Fibroblast of lung (primary cell): ENCODE results near the gene DDO. TPM values are rescaled to one million over a fixed set of nuclear protein-coding genes. Genes with fewer than 3 reads are reported as not detected.

Source experiments
- DNase-seq, 2 donors: peaks; one replicate each; pipeline versions ENCODE4 v3.0.0 to v3.0.0-alpha.2; 2010; ENCODE audit warnings: low read depth in 2 of 2
- H2AFZ ChIP-seq: 2 replicates; pipeline ENCODE4 v1.5.1; 2012; ENCODE audit warnings: low read length, control low read depth, inconsistent platforms
- H3K27ac ChIP-seq: 2 replicates; pipeline ENCODE4 v1.5.1; 2011; ENCODE audit warnings: low read length, control low read depth; ENCODE audit not compliant: insufficient read depth
- H3K27me3 ChIP-seq: 2 replicates; pipeline ENCODE4 v1.5.1; 2011; ENCODE audit warnings: mild to moderate bottlenecking, low read length; ENCODE audit not compliant: control insufficient read depth, insufficient read depth
- H3K36me3 ChIP-seq: 2 replicates; pipeline ENCODE4 v1.5.1; 2011; ENCODE audit warnings: low read length; ENCODE audit not compliant: control insufficient read depth, insufficient read depth
- H3K4me1 ChIP-seq: 2 replicates; pipeline ENCODE4 v1.5.1; 2011; ENCODE audit warnings: low read length; ENCODE audit not compliant: control insufficient read depth, insufficient read depth; ENCODE audit errors: extremely low read depth
- H3K4me2 ChIP-seq: 2 replicates; pipeline ENCODE4 v1.5.1; 2011; ENCODE audit warnings: low read length, control low read depth; ENCODE audit not compliant: insufficient read depth; ENCODE audit errors: extremely low read depth
- H3K4me3 ChIP-seq, 4 experiments: fragments of 200-600 bp in 1 of 4; sonication (generic) in 1 of 4; replicated peaks in 1 of 4; 2 replicates each; pipeline ENCODE4 v1.5.1; 2011 to 2016; ENCODE audit warnings: low read length in 4 of 4, low read depth in 3 of 4, mild to moderate bottlenecking in 3 of 4, control low read depth in 2 of 4, inconsistent platforms in 1 of 4, mixed read lengths in 1 of 4; ENCODE audit not compliant: insufficient read depth in 1 of 4; ENCODE audit errors: control extremely low read depth in 1 of 4
- H3K79me2 ChIP-seq: 2 replicates; pipeline ENCODE4 v1.5.1; 2012; ENCODE audit warnings: mild to moderate bottlenecking, low read length, inconsistent platforms; ENCODE audit not compliant: control insufficient read depth, insufficient read depth
- H3K9ac ChIP-seq: 2 replicates; pipeline ENCODE4 v1.5.1; 2011; ENCODE audit warnings: mild to moderate bottlenecking, low read length, control low read depth; ENCODE audit not compliant: insufficient read depth
- H3K9me3 ChIP-seq: 2 replicates; pipeline ENCODE4 v1.5.1; 2012; ENCODE audit warnings: low read depth, low read length; ENCODE audit not compliant: control insufficient read depth, insufficient read depth
- H4K20me1 ChIP-seq: 2 replicates; pipeline ENCODE4 v1.5.1; 2011; ENCODE audit warnings: low read length; ENCODE audit not compliant: control insufficient read depth, insufficient read depth; ENCODE audit errors: extremely low read depth
- EZH2 ChIP-seq: IDR thresholded peaks from 2 replicates; pipeline ENCODE4 v1.5.1; 2012; ENCODE audit warnings: low read length, control low read depth, mild to moderate bottlenecking; ENCODE audit errors: missing control alignments
- polyA plus RNA-seq, 2 donors: library from polyadenylated mRNA; depleted of rRNA in 1 of 2; stranded (reverse) in 1 of 2; unstranded in 1 of 2; fragments of >200 nt; gene quantifications; 2 replicates each; pipeline ENCODE4 v1.2.1, GENCODE V29; 2011 to 2012; ENCODE audit warnings: missing spikeins in 1 of 2
- total RNA-seq: library from RNA; depleted of rRNA; stranded (reverse); fragments of >200 nt; gene quantifications from 2 replicates; pipeline ENCODE4 v1.2.1, GENCODE V29; 2014
- TF ChIP-seq, protein P1 (sequence below), 2 donors: IDR thresholded peaks in 1 of 2; conservative IDR thresholded peaks in 1 of 2; 1 replicate in 1 of 2; 2 replicates in 1 of 2; pipeline ENCODE4 v1.5.1; 2011 to 2012; ENCODE audit warnings: low read length in 2 of 2, control low read depth in 1 of 2, inconsistent platforms in 1 of 2, low read depth in 1 of 2, mild to moderate bottlenecking in 1 of 2

Gene DDO
- total and polyA plus RNA-seq, 2 donors (not counting 1 experiment from before 2014, with no cell fraction given), result 3.9 to 12.2 TPM

DNA sequence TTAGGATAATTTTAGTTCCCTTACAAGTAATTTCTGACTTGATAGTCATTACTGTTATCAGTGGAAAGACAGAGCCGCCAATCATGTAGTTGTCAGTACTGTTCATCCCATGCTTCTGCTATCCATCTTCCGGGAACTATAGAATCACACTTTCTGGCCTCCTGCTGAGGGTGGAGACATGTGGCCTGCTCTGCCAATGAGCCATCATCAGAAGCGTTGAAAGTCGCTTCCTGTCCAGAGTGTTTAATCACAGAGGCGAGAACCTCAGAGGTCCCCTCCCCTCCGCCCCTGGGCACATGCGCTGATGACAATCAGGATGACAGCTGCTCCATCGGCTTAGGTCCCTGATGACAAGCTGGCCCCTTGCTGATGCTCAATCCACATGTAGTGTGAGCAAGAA is 3.0 kb downstream of the DDO start:
- Histone ChIP-seq H3K27me3 (no peaks in the 10 kb centered on the region), H3K79me2 (no peaks in the 10 kb centered on the region), H3K4me1 (no peaks in the 10 kb centered on the region), H3K4me2 (no peak overlapping the region), H3K9me3 (no peaks in the 10 kb centered on the region), H2AFZ (no peak overlapping the region), H4K20me1 (no peaks in the 10 kb centered on the region), H3K36me3 (no peaks in the 10 kb centered on the region), H3K27ac (no peak overlapping the region), H3K9ac (no peak overlapping the region), H3K4me3 (no peak overlapping the region)
- no peak for TF ChIP-seq EZH2
- TF ChIP-seq, protein P1, sequence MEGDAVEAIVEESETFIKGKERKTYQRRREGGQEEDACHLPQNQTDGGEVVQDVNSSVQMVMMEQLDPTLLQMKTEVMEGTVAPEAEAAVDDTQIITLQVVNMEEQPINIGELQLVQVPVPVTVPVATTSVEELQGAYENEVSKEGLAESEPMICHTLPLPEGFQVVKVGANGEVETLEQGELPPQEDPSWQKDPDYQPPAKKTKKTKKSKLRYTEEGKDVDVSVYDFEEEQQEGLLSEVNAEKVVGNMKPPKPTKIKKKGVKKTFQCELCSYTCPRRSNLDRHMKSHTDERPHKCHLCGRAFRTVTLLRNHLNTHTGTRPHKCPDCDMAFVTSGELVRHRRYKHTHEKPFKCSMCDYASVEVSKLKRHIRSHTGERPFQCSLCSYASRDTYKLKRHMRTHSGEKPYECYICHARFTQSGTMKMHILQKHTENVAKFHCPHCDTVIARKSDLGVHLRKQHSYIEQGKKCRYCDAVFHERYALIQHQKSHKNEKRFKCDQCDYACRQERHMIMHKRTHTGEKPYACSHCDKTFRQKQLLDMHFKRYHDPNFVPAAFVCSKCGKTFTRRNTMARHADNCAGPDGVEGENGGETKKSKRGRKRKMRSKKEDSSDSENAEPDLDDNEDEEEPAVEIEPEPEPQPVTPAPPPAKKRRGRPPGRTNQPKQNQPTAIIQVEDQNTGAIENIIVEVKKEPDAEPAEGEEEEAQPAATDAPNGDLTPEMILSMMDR (conservative IDR thresholded peaks at IDR 0.05 in 1 of 2, IDR thresholded peaks at IDR 0.05 in 1 of 2; ENCODE audit: low read depth in 1 of 2, low read length in 2 of 2), result no peak
- DNase-seq, result no peak

DNA sequence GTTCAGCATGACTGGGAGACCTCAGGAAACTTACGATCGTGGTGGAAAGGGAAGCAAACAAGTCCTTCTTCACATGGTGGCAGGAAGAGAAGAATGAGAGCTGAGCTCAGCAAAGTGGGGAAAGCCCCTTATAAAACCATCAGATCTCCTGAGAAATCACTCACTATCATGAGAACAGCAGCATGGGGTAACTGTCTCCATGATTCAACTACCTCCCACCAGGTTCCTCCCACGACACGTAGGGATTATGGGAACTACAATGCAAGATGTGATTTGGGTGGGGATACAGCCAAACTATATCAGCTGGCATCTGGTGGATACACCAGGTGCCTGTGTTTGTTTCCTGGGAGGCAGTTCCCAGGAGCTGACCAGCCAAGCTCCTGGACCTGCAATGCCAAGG is 4.9 kb downstream of the DDO start:
- Histone ChIP-seq H3K4me2 (no peak overlapping the region), H3K79me2 (no peaks in the 10 kb centered on the region), H3K36me3 (no peaks in the 10 kb centered on the region), H3K9ac (no peak overlapping the region), H3K4me1 (no peaks in the 10 kb centered on the region), H4K20me1 (no peaks in the 10 kb centered on the region), H2AFZ (no peak overlapping the region), H3K4me3 (no peak overlapping the region), H3K27me3 (no peaks in the 10 kb centered on the region), H3K9me3 (no peaks in the 10 kb centered on the region), H3K27ac (no peak overlapping the region)
- no peak for TF ChIP-seq EZH2
- TF ChIP-seq, protein P1 (conservative IDR thresholded peaks at IDR 0.05 in 1 of 2, IDR thresholded peaks at IDR 0.05 in 1 of 2; ENCODE audit: low read depth in 1 of 2, low read length in 2 of 2), result no peak
- DNase-seq, result no peak

DNA sequence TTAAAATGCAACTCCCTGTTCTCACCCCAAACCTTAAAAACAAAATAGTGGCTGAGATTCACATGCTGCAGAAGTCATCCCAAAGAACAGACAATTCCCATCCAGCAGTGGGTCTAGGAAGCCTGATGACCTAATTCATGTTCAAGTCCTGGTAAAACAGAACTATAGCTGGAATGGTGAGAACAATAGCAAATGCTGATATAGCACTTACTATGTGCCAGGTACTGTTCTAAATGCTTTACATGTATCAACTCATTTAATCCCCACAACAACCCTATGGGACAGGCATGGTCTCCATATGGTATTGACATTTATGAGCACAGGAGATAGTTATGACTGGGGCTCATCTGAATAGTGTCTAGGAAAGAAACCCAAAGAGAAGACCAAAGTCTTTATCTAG is 5.6 kb downstream of the DDO start:
- H3K4me2 ChIP-seq, result no peak overlapping the region
- no peak for DNase-seq
- H2AFZ ChIP-seq, result no peak overlapping the region
- no peaks in the 10 kb centered on the region for H4K20me1 ChIP-seq
- H3K79me2 ChIP-seq, result no peaks in the 10 kb centered on the region
- H3K9ac ChIP-seq, result no peak overlapping the region
- H3K4me3 ChIP-seq, result no peak overlapping the region
- H3K27me3 ChIP-seq, result no peaks in the 10 kb centered on the region
- H3K36me3 ChIP-seq, result no peaks in the 10 kb centered on the region
- H3K9me3 ChIP-seq, result no peaks in the 10 kb centered on the region
- H3K4me1 ChIP-seq, result no peaks in the 10 kb centered on the region
- H3K27ac ChIP-seq, result no peak overlapping the region
- TF ChIP-seq EZH2, result no peak
- TF ChIP-seq, protein P1 (conservative IDR thresholded peaks at IDR 0.05 in 1 of 2, IDR thresholded peaks at IDR 0.05 in 1 of 2; ENCODE audit: low read depth in 1 of 2, low read length in 2 of 2), result no peak
